GM20000 (cell line): ENCODE results near the gene ACTL7B.

Experiments used
- DNase-seq: peaks from one replicate; pipeline ENCODE4 v3.0.0; 2012; ENCODE audit warnings: low spot score
- CTCF ChIP-seq: IDR thresholded peaks from 2 replicates; pipeline ENCODE4 v1.5.1; 2012; ENCODE audit warnings: mild to moderate bottlenecking, control low read depth; ENCODE audit errors: extremely low read depth, missing control alignments

ACTL7B gene

GRCh38 chr9:108831496-108832178 lies 24.1 kb downstream of the ACTL7B start:
- no peak for DNase-seq
- no peak for TF ChIP-seq CTCF

GRCh38 chr9:108830272-108830671 lies 25.5 kb downstream of the ACTL7B start:
- TF ChIP-seq CTCF = no peak
- DNase-seq = no peak

DNA sequence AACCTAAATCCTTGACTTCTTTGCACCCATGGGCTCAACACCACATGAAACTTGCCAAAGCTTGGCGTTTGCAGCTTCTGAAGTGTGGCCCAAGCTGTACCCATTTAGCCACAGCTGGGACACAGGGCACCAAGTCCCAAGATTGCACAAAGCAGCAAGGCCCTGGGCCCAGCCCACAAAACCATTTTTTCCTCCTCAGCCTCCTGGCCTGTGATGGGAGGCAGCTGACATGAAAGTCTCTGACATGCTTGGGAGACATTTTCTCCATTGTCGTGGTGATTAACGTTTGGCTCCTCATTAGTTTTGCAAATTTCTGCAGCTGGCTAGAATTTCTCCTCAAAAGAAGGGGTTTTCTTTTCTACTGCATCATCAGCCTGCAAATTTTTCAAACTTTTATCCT lies 32.0 kb downstream of the ACTL7B start:
- DNase-seq = no peak
- TF ChIP-seq CTCF = no peak

DNA sequence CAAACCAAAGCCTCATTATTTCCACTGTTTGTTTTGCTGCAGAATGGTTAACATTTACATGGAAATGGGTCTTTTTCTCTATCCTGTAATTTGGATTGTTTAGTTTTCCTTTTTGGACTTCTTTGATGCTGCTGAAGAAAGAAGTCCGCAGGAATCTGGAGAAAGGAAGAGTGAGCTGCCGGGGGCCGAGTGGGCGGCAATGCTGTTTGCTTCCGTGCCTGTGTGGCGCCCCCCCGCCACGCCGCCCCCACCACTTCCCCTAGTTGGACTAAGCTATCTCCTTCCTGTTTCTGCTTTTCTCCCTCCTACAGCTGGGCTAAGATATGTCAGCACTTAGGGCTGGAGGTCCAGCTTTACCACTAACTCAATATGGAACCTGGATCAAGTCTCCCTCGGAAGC lies 39.7 kb downstream of the ACTL7B start:
- no peak for TF ChIP-seq CTCF
- no peak for DNase-seq

DNA sequence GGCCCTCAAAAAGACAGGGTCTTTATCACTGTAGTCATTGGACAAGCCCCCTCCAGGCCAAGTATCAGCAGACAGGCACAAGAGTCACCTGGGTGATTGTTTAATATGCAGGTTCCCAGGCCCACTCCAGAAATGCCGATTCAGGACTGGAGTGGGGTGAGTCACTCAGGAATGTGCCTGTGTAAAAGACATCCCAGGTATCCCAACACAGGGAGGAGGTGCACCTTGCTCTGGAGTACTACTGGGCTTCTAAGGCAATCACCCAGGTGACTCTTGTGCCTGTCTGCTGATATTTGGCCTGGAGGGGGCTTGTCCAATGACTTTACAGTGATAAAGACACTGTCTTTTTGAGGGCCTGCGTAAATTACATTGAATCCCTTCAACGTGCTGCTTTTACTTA lies 40.6 kb downstream of the ACTL7B start:
- no peak for DNase-seq
- TF ChIP-seq CTCF = no peak

- TF ChIP-seq CTCF = no peak
- no peak for DNase-seq
Observed at GRCh38 chr9:108813951-108814601, 41.7 kb downstream of the ACTL7B start.

DNA sequence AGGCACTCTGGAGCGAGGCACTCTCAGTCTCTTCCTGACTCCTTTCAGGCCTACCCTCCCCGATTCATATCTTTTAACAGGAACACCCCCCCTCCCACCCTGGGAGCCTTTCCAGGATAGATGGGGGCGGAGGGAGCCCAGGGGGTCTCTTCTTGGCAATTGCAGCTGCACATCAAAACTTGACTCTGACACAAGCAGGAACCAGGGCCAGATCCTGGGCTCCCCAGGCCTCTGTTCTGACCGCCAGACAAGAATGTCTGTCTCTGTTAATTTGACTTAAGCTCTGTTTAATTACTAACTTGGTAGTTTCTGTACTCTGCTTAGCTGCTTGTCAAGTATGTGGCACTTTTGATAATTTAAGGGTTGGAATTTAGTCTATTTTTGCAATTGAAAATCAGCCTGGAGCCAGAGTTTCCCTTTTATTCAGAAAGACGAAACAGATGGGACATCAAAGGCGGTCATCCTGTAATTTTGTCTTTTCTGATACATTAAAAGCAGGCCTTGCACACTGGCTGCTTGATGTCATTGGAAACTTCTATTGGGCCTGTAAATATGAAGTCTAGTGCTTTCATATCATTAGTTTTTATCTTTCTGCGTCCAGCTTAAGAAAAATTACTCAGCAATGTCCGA lies 43.3 kb downstream of the ACTL7B start:
- TF ChIP-seq CTCF = no peak
- no peak for DNase-seq
